GM18907 (cell line): ENCODE data around the gene GH2.
"Not testable (repeated sequence)": the region's sequence is repeated elsewhere in the genome, so short reads cannot be mapped to it uniquely, and the experiment has no call there.

Experiments
- ATAC-seq: cut with Tn5 transposase; IDR thresholded peaks from one replicate; pipeline ENCODE4 v1.9.1; 2021; ENCODE audit warnings: mild to moderate bottlenecking, moderate library complexity; ENCODE audit not compliant: unreplicated experiment

Gene GH2

GRCh38 chr17:63881935-63882601, at the start of gene GH2:
GH2 (minus strand) TSS chr17:63881944; CDS start chr17:63881801, 143 bp downstream.
- no peak for ATAC-seq

- ATAC-seq, result peak; percentile 31
Observed at GRCh38 chr17:63930951-63931575, 49.3 kb upstream of the GH2 start.

GRCh38 chr17:63929860-63930766, 48.4 kb upstream of the GH2 start:
- no peak for ATAC-seq

- ATAC-seq, result no peak
Observed at GRCh38 chr17:63928966-63929695, 47.4 kb upstream of the GH2 start.

GRCh38 chr17:63928172-63928666, 46.5 kb upstream of the GH2 start:
- ATAC-seq, result no peak

- no peak for ATAC-seq
Observed at GRCh38 chr17:63927464-63928171, 45.9 kb upstream of the GH2 start.

- ATAC-seq, result peak; percentile 3
Observed at GRCh38 chr17:63926164-63926563, 44.4 kb upstream of the GH2 start.

- peak; percentile 46 for ATAC-seq
Observed at GRCh38 chr17:63925615-63926014, 43.9 kb upstream of the GH2 start.

GRCh38 chr17:63922402-63922801, 40.7 kb upstream of the GH2 start:
- not testable (repeated sequence) for ATAC-seq

GRCh38 chr17:63920779-63921178, 39.0 kb upstream of the GH2 start:
- not testable (repeated sequence) for ATAC-seq

GRCh38 chr17:63920050-63920449, 38.3 kb upstream of the GH2 start:
- not testable (repeated sequence) for ATAC-seq

GRCh38 chr17:63919311-63919723, 37.6 kb upstream of the GH2 start:
- peak; percentile 71 for ATAC-seq

- ATAC-seq, result not testable (repeated sequence)
Observed at GRCh38 chr17:63918789-63919305, 37.1 kb upstream of the GH2 start, which contains the start of gene GH1. GH1 (minus strand) TSS chr17:63918839; CDS start chr17:63918776, 63 bp downstream.

GRCh38 chr17:63918305-63918704, 36.6 kb upstream of the GH2 start:
- ATAC-seq, result no peak

GRCh38 chr17:63917646-63918045, 35.9 kb upstream of the GH2 start:
- no peak for ATAC-seq

- ATAC-seq, result not testable (repeated sequence)
Observed at GRCh38 chr17:63917206-63917605, 35.5 kb upstream of the GH2 start.

GRCh38 chr17:63916566-63917185, 34.9 kb upstream of the GH2 start:
- ATAC-seq, result no peak

GRCh38 chr17:63915753-63916152, 34.0 kb upstream of the GH2 start:
- not testable (repeated sequence) for ATAC-seq

- ATAC-seq, result no peak
Observed at GRCh38 chr17:63914471-63914870, 32.7 kb upstream of the GH2 start.
